Astrocyte of the cerebellum (primary cell): ENCODE measurements around the gene NACC2.

Experiments
- DNase-seq: peaks from one replicate; pipeline ENCODE4 v3.0.0-alpha.2; 2011; ENCODE audit warnings: low read depth
- H3K4me3 ChIP-seq: 2 replicates; pipeline ENCODE4 v1.5.1; 2011; ENCODE audit warnings: mild to moderate bottlenecking, low read depth, low read length, moderate library complexity
- CTCF ChIP-seq: IDR thresholded peaks from 2 replicates; pipeline ENCODE4 v1.5.1; 2012; ENCODE audit warnings: low read length, low read depth, moderate library complexity, mild to moderate bottlenecking; ENCODE audit errors: missing control alignments
- in situ Hi-C: cut with HindIII; loops from 2 replicates; pipeline ENCODE4 v1.10.0; 2017; ENCODE audit warnings: low sequenced_read_pairs

The NACC2 gene

GRCh38 chr9:136085815-136086212 is 9.3 kb downstream of the NACC2 start:
- DNase-seq, result no peak
- no peak overlapping the region for H3K4me3 ChIP-seq
- TF ChIP-seq CTCF, result no peak
- in situ Hi-C loops, result no loop called here

DNA sequence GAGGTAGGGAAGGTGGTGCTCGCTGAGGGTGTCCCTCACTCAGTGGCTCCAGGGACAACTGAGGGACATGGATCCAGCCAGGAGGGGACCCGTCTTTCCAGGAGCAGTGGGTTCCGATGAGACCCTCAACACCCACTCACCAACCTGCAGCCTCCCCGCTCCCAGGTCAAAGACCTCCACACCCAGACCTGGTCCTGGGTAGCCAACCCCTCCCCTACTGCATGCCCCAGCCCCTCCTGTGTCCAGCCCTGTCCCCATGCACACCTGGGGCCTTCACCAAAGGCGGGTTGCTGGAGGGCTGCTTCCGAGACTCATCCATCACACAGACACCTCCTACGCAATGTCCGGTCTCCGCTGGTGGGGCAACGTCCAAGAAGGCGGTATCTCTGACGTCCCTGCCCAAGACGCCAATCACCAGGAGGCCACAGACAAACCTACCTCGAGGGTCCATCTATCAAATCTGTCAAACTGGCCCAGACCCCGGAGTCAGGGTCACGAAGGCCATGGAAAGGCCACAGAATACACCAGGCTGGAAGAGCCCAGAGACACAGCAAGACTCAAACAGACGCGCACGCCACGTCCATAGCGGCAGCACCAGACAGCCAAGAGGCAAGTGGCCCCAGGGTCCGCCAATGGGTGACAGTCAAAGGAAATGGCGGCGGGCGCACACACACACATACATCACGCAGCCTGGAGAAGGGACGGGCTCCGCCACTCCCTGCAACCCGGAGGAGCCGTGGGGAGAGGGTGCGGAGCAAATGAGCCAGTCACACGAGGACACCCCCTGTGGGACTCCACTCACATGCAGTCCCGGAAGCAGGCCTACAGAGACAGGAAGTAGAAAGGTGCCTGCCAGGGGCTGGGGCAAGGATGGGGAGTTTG is 10.8 kb downstream of the NACC2 start:
- in situ Hi-C loops, result no loop called here
- DNase-seq, result no peak
- H3K4me3 ChIP-seq, result no peak overlapping the region
- TF ChIP-seq CTCF, result no peak

GRCh38 chr9:136083558-136084062 is 11.5 kb downstream of the NACC2 start:
- TF ChIP-seq CTCF, result no peak
- in situ Hi-C loops, result no loop called here
- DNase-seq, result no peak
- H3K4me3 ChIP-seq, result no peak overlapping the region

GRCh38 chr9:136082496-136083361 is 12.4 kb downstream of the NACC2 start:
- in situ Hi-C loops, result no loop called here
- DNase-seq, result no peak

DNA sequence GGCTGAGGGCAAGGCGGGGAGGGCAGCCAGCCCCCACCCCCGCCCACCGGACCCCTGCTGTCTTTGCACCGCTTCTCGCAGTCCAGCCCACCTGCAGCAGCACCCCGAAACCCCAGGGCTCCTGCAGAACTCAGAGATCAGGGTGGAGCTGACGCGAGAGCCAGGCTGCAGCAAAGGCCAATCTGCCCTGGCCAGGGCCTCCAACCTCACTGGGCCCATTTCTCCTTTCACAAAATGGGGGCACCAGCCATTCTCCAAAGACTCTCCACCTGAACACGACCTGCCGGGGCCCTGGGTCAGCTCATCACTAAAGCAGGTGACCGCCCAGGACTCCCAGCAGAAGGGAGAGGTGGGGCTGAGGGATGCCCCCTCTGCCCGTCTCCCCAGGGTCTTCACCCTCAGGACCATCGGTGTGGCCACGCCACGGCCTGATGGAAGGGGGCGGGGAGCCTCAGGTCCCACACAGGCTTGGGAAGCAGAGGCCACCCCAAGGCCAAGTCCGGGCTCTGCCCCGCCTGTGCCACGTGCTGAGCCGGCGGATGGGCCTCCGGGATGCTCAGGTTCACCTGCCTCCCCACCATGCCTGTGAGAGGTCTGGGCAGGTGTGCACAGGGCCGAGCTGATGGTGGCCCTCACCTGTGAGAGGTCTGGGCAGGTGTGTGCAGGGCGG is 13.1 kb downstream of the NACC2 start:
- no peak for TF ChIP-seq CTCF
- in situ Hi-C loops, result no loop called here
- H3K4me3 ChIP-seq, result no peak overlapping the region
- no peak for DNase-seq

More at GRCh38 chr9:136082496-136083361, 12.4 kb downstream of the NACC2 start:
- no peak for TF ChIP-seq CTCF
- H3K4me3 ChIP-seq, result no peak overlapping the region
